ENCODE data around the gene GGA1. TPM values are rescaled to one million over a fixed set of nuclear protein-coding genes. Genes with fewer than 3 reads are reported as not detected.

GGA1 gene
- total and polyA plus RNA-seq, 2 experiments from 2014 or later: 29.7 TPM

- H4K20me1 ChIP-seq (ENCODE audit: insufficient read depth): no peaks in the 10 kb centered on the region
Measured at GRCh38 chr22:37604074-37604473, 4.6 kb upstream of the GGA1 start.

GRCh38 chr22:37604875-37605274 lies 3.8 kb upstream of the GGA1 start:
- no peak overlapping the region for H3K4me2 ChIP-seq (ENCODE audit: unreplicated experiment)
- TF ChIP-seq EZH2 (IDR thresholded peaks at IDR 0.05; ENCODE audit: insufficient read depth, poor library complexity, severe bottlenecking) (no peak), EZH2phosphoT487 (IDR thresholded peaks at IDR 0.05; ENCODE audit: insufficient read depth, low read depth) (no peak)

More at GRCh38 chr22:37604074-37604473, 4.6 kb upstream of the GGA1 start:
- H3F3A ChIP-seq (ENCODE audit: insufficient read depth): no peaks in the 10 kb centered on the region; the same call in 1 of the 2 replicates
- H2AFZ ChIP-seq: no peak overlapping the region
- no peak overlapping the region for H3K4me3 ChIP-seq
- in situ Hi-C loops (cut with MboI): no loop called here
- no peak overlapping the region for H3K27ac ChIP-seq
- TF ChIP-seq EZH2phosphoT487 (IDR thresholded peaks at IDR 0.05; ENCODE audit: insufficient read depth, low read depth): no peak
- TF ChIP-seq EZH2 (IDR thresholded peaks at IDR 0.05; ENCODE audit: insufficient read depth, poor library complexity, severe bottlenecking): no peak
- no peaks in the 10 kb centered on the region for H3K9me3 ChIP-seq (ENCODE audit: low read depth)
- WGBS, 2 experiments (ENCODE audit: low coverage in 1 of 2, low lambda C conversion rate in 2 of 2, missing lambda C conversion rate in 2 of 2): 76 to 77% methylated on average over 6 of the region's 6 CpGs
- H3K9ac ChIP-seq: no peak overlapping the region
- peaks cover 7% of the 10 kb centered on the region; the same call in 1 of the 2 replicates for H3K4me1 ChIP-seq (ENCODE audit: insufficient read depth)
- no peaks in the 10 kb centered on the region for H3K27me3 ChIP-seq (replicated peaks; ENCODE audit: insufficient read depth)
- DNase-seq: no peak
- H3K4me2 ChIP-seq (ENCODE audit: unreplicated experiment): no peak overlapping the region
- H3K9me2 ChIP-seq (ENCODE audit: insufficient read depth): no peaks in the 10 kb centered on the region
- H3K79me2 ChIP-seq (ENCODE audit: insufficient read depth): no peaks in the 10 kb centered on the region
- no peaks in the 10 kb centered on the region for H3K36me3 ChIP-seq (ENCODE audit: low read depth)

DNA sequence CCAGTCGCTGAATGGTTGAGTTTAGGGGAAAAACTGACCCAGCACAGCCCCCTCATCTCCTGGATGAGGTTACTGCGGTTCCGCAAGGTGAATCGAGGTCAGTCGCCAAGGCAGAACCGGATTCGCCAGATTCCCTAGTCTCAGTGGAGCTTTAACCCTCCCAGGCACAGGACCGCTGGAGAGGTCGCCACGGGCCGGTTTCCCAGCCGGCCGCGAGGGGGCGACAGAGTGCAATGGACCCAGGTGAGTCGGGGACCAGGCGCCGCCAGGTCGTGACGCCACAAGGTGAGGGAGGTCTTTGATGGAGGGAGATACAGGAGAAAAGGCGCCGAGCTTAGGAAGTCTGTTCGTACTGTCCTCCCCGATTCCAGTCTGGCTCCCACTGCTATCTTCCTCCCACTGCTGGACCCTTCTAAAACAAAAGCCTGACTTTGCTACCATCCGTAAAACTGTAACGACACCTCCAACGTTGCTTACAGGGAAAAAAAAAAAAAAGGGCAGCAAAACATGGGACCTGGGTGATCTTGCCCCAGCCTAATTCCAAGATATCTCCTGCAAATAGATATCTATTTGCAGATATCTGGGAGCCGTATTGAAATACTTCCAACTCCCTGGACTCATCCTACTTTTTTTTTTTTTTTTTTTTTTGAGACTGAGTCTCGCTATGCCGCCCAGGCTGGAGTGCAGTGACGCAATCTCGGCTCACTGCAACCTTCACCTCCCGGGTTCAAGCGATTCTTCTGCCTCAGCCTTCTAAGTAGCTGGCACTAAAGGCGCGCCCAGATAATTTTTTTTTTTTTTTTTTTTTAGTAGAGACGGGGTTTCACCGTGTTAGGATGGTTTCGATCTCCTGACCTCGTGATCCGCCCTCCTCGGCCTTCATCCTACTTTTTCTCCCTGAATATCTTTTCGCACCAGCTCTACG lies 1.4 kb upstream of the GGA1 start:
- 3 to 4% methylated on average over 40 to 44 of the region's 44 CpGs for WGBS, 2 experiments (ENCODE audit: low coverage in 1 of 2, low lambda C conversion rate in 2 of 2, missing lambda C conversion rate in 2 of 2)

More at GRCh38 chr22:37604875-37605274, 3.8 kb upstream of the GGA1 start:
- DNase-seq: no peak
- Histone ChIP-seq H3K4me3 (no peak overlapping the region), H3K27ac (no peak overlapping the region), H3K27me3 (replicated peaks; ENCODE audit: insufficient read depth) (no peaks in the 10 kb centered on the region), H4K20me1 (ENCODE audit: insufficient read depth) (no peaks in the 10 kb centered on the region), H3K36me3 (ENCODE audit: low read depth) (no peaks in the 10 kb centered on the region), H2AFZ (no peak overlapping the region), H3K79me2 (ENCODE audit: insufficient read depth) (peaks cover 7% of the 10 kb centered on the region), H3K4me1 (ENCODE audit: insufficient read depth) (peaks cover 10% of the 10 kb centered on the region; the same call in 1 of the 2 replicates), H3K9me2 (ENCODE audit: insufficient read depth) (no peaks in the 10 kb centered on the region), H3F3A (ENCODE audit: insufficient read depth) (no peaks in the 10 kb centered on the region; the same call in 1 of the 2 replicates), H3K9ac (no peak overlapping the region), H3K9me3 (ENCODE audit: low read depth) (no peaks in the 10 kb centered on the region)
- in situ Hi-C loops (cut with MboI): no loop called here
- 31 to 38% methylated on average over 5 of the region's 5 CpGs for WGBS, 2 experiments (ENCODE audit: low coverage in 1 of 2, low lambda C conversion rate in 2 of 2, missing lambda C conversion rate in 2 of 2)

DNA sequence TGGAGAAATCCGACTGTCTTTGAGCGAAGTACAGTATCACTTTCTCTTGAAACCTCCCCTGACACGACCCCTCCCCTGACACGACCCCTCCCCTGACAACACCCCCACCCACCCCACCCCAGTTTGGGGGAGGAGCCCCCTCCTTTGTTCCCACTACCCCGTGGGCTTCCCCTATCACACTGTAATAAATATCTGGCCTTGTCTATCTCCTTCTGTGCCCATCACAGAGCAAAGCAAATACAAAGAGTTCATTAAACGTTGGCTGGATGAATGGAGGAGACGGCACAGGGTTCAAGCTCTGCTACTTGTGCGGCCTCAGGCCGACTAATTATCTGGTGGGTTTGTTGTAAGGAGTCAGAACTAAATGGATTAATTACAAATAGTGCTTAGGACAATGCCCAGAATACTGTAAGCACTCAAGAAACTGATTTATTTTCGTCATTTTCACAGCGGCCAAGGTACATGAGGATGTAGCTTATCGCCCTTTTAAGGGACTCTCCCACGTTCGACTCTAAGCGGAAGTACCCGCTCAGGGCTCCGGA lies 628 bp upstream of the GGA1 start:
- Histone ChIP-seq H2AFZ (peak overlapping the region; percentile 88), H3K36me3 (ENCODE audit: low read depth) (no peaks in the 10 kb centered on the region)
- in situ Hi-C loops (cut with MboI): no loop called here

More for the DNA sequence above, 1.4 kb upstream of the GGA1 start:
- peak overlapping the region; percentile 89 for H3K9ac ChIP-seq
- peak overlapping the region; percentile 96 for H3K27ac ChIP-seq
- H3K27me3 ChIP-seq (replicated peaks; ENCODE audit: insufficient read depth): no peaks in the 10 kb centered on the region
- no peaks in the 10 kb centered on the region for H4K20me1 ChIP-seq (ENCODE audit: insufficient read depth)
- DNase-seq: peak; percentile 62
- H3K79me2 ChIP-seq (ENCODE audit: insufficient read depth): peaks cover 30% of the 10 kb centered on the region
- peak overlapping the region; percentile 73 for H2AFZ ChIP-seq
- H3K36me3 ChIP-seq (ENCODE audit: low read depth): no peaks in the 10 kb centered on the region
- H3F3A ChIP-seq (ENCODE audit: insufficient read depth): no peaks in the 10 kb centered on the region; the same call in 1 of the 2 replicates
- no peaks in the 10 kb centered on the region for H3K9me3 ChIP-seq (ENCODE audit: low read depth)
- peaks cover 14% of the 10 kb centered on the region; the same call in 1 of the 2 replicates for H3K4me1 ChIP-seq (ENCODE audit: insufficient read depth)
- no peaks in the 10 kb centered on the region for H3K9me2 ChIP-seq (ENCODE audit: insufficient read depth)
- H3K4me2 ChIP-seq (ENCODE audit: unreplicated experiment): peak overlapping the region; percentile 59
- H3K4me3 ChIP-seq: peak overlapping the region; percentile 66
- TF ChIP-seq EZH2phosphoT487 (IDR thresholded peaks at IDR 0.05; ENCODE audit: insufficient read depth, low read depth) (no peak), EZH2 (IDR thresholded peaks at IDR 0.05; ENCODE audit: insufficient read depth, poor library complexity, severe bottlenecking) (no peak)
- in situ Hi-C loops (cut with MboI): no loop called here

More for the DNA sequence above, 628 bp upstream of the GGA1 start:
- no peaks in the 10 kb centered on the region for H3K9me3 ChIP-seq (ENCODE audit: low read depth)
- 6 to 8% methylated on average over 14 to 17 of the region's 17 CpGs for WGBS, 2 experiments (ENCODE audit: low coverage in 1 of 2, low lambda C conversion rate in 2 of 2, missing lambda C conversion rate in 2 of 2)
- peak overlapping the region; percentile 89 for H3K9ac ChIP-seq
- peak overlapping the region; percentile 59 for H3K4me2 ChIP-seq (ENCODE audit: unreplicated experiment)
- H3K27me3 ChIP-seq (replicated peaks; ENCODE audit: insufficient read depth): no peaks in the 10 kb centered on the region
- H3K27ac ChIP-seq: peak overlapping the region; percentile 96
- no peaks in the 10 kb centered on the region for H3K9me2 ChIP-seq (ENCODE audit: insufficient read depth)
- peaks cover 14% of the 10 kb centered on the region; the same call in 1 of the 2 replicates for H3K4me1 ChIP-seq (ENCODE audit: insufficient read depth)
- H3K79me2 ChIP-seq (ENCODE audit: insufficient read depth): peaks cover 30% of the 10 kb centered on the region
- no peak for DNase-seq
- H3F3A ChIP-seq (ENCODE audit: insufficient read depth): no peaks in the 10 kb centered on the region; the same call in 1 of the 2 replicates
- TF ChIP-seq EZH2 (IDR thresholded peaks at IDR 0.05; ENCODE audit: insufficient read depth, poor library complexity, severe bottlenecking): no peak
- no peak for TF ChIP-seq EZH2phosphoT487 (IDR thresholded peaks at IDR 0.05; ENCODE audit: insufficient read depth, low read depth)
- no peaks in the 10 kb centered on the region for H4K20me1 ChIP-seq (ENCODE audit: insufficient read depth)
- H3K4me3 ChIP-seq: peak overlapping the region; percentile 92
